SU-DHL-6 (cell line): ENCODE results near the gene SLC39A11.

Experiments used
- EZH2phosphoT487 ChIP-seq: fragments of 200-600 bp; sonication (generic), shearing (Covaris generic); conservative IDR thresholded peaks from 2 replicates; pipeline ENCODE4 v1.6.1; 2018; ENCODE audit warnings: mild to moderate bottlenecking, antibody characterized with exemption, low read length, moderate library complexity, mixed read lengths
- TF ChIP-seq, protein P1 (sequence below): fragments of 200-600 bp; sonication (generic); IDR thresholded peaks from one replicate; pipeline ENCODE4 v1.5.1; 2017; ENCODE audit warnings: antibody characterized with exemption, mild to moderate bottlenecking, low read length, moderate library complexity; ENCODE audit not compliant: insufficient read depth, poor library complexity, severe bottlenecking

DNA sequence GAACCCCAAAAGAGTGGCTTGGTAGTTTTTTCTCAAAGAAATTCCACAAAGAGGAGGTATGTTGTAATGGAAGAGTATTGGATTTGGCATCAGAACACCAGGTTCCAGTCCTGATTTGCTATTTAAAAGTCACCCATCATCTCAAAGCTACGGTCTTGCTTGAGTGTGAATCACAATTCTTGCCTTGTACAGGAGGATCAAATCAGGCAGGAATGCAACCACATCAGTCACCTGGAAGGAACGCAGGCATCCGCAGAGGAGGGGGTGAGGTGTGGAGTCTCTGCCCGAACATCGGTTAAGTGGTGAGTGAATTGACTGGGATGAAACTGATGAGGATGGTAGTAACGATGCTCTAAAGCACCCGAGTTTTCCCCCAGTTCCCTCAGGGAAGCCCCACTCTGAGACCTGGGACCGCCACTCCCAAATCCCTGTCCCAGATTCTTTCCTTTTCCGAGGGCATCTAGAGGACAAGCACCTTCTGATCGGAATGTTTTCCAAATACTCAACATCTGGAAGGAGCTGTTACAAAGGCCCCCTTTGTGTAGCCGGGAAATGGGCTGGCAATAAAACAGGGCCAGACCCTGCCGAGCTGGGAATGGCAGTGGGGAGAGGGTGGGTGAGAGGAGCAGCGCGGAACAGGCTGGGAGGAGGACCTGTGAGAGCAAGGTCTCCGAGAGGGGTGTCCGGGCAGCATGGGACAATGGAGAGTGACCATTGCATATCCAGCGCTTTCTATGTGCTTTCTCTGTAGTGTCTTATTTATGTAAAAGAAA, 469.6 kb downstream of the SLC39A11 start:
- TF ChIP-seq, protein P1, sequence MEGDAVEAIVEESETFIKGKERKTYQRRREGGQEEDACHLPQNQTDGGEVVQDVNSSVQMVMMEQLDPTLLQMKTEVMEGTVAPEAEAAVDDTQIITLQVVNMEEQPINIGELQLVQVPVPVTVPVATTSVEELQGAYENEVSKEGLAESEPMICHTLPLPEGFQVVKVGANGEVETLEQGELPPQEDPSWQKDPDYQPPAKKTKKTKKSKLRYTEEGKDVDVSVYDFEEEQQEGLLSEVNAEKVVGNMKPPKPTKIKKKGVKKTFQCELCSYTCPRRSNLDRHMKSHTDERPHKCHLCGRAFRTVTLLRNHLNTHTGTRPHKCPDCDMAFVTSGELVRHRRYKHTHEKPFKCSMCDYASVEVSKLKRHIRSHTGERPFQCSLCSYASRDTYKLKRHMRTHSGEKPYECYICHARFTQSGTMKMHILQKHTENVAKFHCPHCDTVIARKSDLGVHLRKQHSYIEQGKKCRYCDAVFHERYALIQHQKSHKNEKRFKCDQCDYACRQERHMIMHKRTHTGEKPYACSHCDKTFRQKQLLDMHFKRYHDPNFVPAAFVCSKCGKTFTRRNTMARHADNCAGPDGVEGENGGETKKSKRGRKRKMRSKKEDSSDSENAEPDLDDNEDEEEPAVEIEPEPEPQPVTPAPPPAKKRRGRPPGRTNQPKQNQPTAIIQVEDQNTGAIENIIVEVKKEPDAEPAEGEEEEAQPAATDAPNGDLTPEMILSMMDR, result no peak
- TF ChIP-seq EZH2phosphoT487, result no peak
